Islet precursor cell (in vitro differentiated cells): Measurements from ENCODE around the gene SVOP.
A peak's percentile ranks its signal among the peaks of the same experiment; 100 is the strongest.
"Not testable (repeated sequence)": the region's sequence is repeated elsewhere in the genome, so short reads cannot be mapped to it uniquely, and the experiment has no call there.

Source experiments
- DNase-seq: peaks from one replicate; pipeline ENCODE4 v3.0.0-alpha.2; 2018

The SVOP gene

GRCh38 chr12:109028624-109029023 lies 7.8 kb upstream of the SVOP start:
- DNase-seq, result not testable (repeated sequence)

- DNase-seq, result no peak
These were observed 6.9 kb upstream of the SVOP start for GRCh38 chr12:109027767-109028166.

- no peak for DNase-seq
These were observed 597 bp downstream of the SVOP start for GRCh38 chr12:109020146-109020795.

GRCh38 chr12:109018296-109018695 lies 2.6 kb downstream of the SVOP start:
- DNase-seq, result no peak

- peak; percentile 19 for DNase-seq
These were observed 3.9 kb downstream of the SVOP start for GRCh38 chr12:109016978-109017377.

- DNase-seq, result peak; percentile 53
These were observed 4.9 kb downstream of the SVOP start for GRCh38 chr12:109016016-109016415.

GRCh38 chr12:109014984-109015765 lies 5.7 kb downstream of the SVOP start:
- DNase-seq, result peak; percentile 34

- DNase-seq, result no peak
These were observed 10.6 kb downstream of the SVOP start for GRCh38 chr12:109010259-109010658.

GRCh38 chr12:109009766-109010165 lies 11.1 kb downstream of the SVOP start:
- no peak for DNase-seq

GRCh38 chr12:109004017-109004416 lies 16.9 kb downstream of the SVOP start:
- DNase-seq, result no peak

GRCh38 chr12:108996320-108996719 lies 24.5 kb downstream of the SVOP start:
- DNase-seq, result no peak

GRCh38 chr12:108995370-108995992 lies 25.4 kb downstream of the SVOP start:
- no peak for DNase-seq

- not testable (repeated sequence) for DNase-seq
These were observed 30.8 kb downstream of the SVOP start for GRCh38 chr12:108990103-108990502.

- DNase-seq, result no peak
These were observed 31.5 kb downstream of the SVOP start for GRCh38 chr12:108989376-108989775.

- no peak for DNase-seq
These were observed 35.1 kb downstream of the SVOP start for GRCh38 chr12:108985750-108986149.

- no peak for DNase-seq
These were observed 37.6 kb downstream of the SVOP start for GRCh38 chr12:108983227-108983626.

GRCh38 chr12:108982621-108983219 lies 38.1 kb downstream of the SVOP start:
- DNase-seq, result no peak

GRCh38 chr12:108981835-108982234 lies 39.0 kb downstream of the SVOP start:
- DNase-seq, result no peak

- peak; percentile 63 for DNase-seq
These were observed 39.8 kb downstream of the SVOP start for GRCh38 chr12:108980831-108981618.

- DNase-seq, result no peak
These were observed 43.5 kb downstream of the SVOP start for GRCh38 chr12:108977360-108977759.

GRCh38 chr12:108975024-108975593 lies 45.8 kb downstream of the SVOP start:
- peak; percentile 82 for DNase-seq

- DNase-seq, result no peak
These were observed 47.2 kb downstream of the SVOP start for GRCh38 chr12:108973629-108974152.
